Common myeloid progenitor, CD34-positive (primary cell): Measurements from ENCODE around the gene PCSK1N.
"Not testable (repeated sequence)": the region's sequence is repeated elsewhere in the genome, so short reads cannot be mapped to it uniquely, and the experiment has no call there.

Source experiments
- CTCF ChIA-PET: fragments of 350-600 bp; sonication (Branson Sonifier 250); formaldehyde crosslinking; loops from one replicate; lab custom pipeline; 2021; ENCODE audit warnings: antibody characterized with exemption; lab: Charles Lee
- POLR2A ChIA-PET: fragments of 350-600 bp; sonication (Branson Sonifier 250); formaldehyde crosslinking; loops from one replicate; lab custom pipeline; 2021; ENCODE audit warnings: antibody characterized with exemption; lab: Charles Lee
- DNase-seq, 3 donors: peaks; one replicate each; pipeline versions ENCODE4 v3.0.0 to v3.0.0-alpha.2; 2013
- H3K27ac ChIP-seq, 2 experiments: 1 replicate in 1 of 2; 2 replicates in 1 of 2; pipeline ENCODE4 v1.7.0; 2013; ENCODE audit warnings: inconsistent platforms in 2 of 2, low read length in 2 of 2, mild to moderate bottlenecking in 2 of 2, low read depth in 1 of 2, moderate library complexity in 1 of 2; ENCODE audit not compliant: severe bottlenecking in 2 of 2, insufficient read depth in 1 of 2, poor library complexity in 1 of 2
- H3K27me3 ChIP-seq, 5 experiments: replicated peaks in 2 of 5; 1 replicate in 3 of 5; 2 replicates in 2 of 5; pipeline versions ENCODE4 v1.6.1 to v1.7.0; 2013; ENCODE audit warnings: low read length in 4 of 5, mild to moderate bottlenecking in 2 of 5, moderate library complexity in 2 of 5, inconsistent platforms in 1 of 5; ENCODE audit not compliant: insufficient read depth in 5 of 5, control insufficient read depth in 4 of 5
- H3K36me3 ChIP-seq, 4 experiments: 1 replicate in 2 of 4; 2 replicates in 2 of 4; pipeline versions ENCODE4 v1.6.1 to v1.7.0; 2013; ENCODE audit warnings: low read length in 3 of 4, control low read depth in 1 of 4, mild to moderate bottlenecking in 1 of 4; ENCODE audit not compliant: control insufficient read depth in 4 of 4, insufficient read depth in 4 of 4
- H3K4me1 ChIP-seq, 4 experiments: 1 replicate in 3 of 4; 2 replicates in 1 of 4; pipeline versions ENCODE4 v1.6.1 to v1.7.1; 2013; ENCODE audit warnings: low read length in 3 of 4, mild to moderate bottlenecking in 3 of 4, control low read depth in 1 of 4, inconsistent platforms in 1 of 4, moderate library complexity in 1 of 4; ENCODE audit not compliant: control insufficient read depth in 4 of 4, insufficient read depth in 4 of 4; ENCODE audit errors: control extremely low read depth in 1 of 4
- H3K4me3 ChIP-seq, 7 experiments: 1 replicate in 4 of 7; 2 replicates in 3 of 7; pipeline versions ENCODE4 v1.5.1 to v1.7.0; 2013; ENCODE audit warnings: mild to moderate bottlenecking in 7 of 7, low read length in 6 of 7, moderate library complexity in 6 of 7, inconsistent platforms in 2 of 7, low read depth in 2 of 7, control low read depth in 1 of 7; ENCODE audit not compliant: insufficient read depth in 4 of 7, control insufficient read depth in 1 of 7; ENCODE audit errors: extremely low read depth in 1 of 7
- H3K9me3 ChIP-seq, 5 experiments: 1 replicate in 4 of 5; 2 replicates in 1 of 5; pipeline versions ENCODE4 v1.6.1 to v1.7.1; 2013; ENCODE audit warnings: low read length in 4 of 5, mild to moderate bottlenecking in 2 of 5, inconsistent platforms in 1 of 5, low read depth in 1 of 5, moderate library complexity in 1 of 5; ENCODE audit not compliant: control insufficient read depth in 4 of 5, insufficient read depth in 2 of 5; ENCODE audit errors: control extremely low read depth in 1 of 5
- WGBS: methylation state at CpG from one replicate; pipeline ENCODE4 v1.1.5; 2013; ENCODE audit not compliant: insufficient coverage; 5-methylcytosine and 5-hydroxymethylcytosine counted together

Gene PCSK1N

DNA sequence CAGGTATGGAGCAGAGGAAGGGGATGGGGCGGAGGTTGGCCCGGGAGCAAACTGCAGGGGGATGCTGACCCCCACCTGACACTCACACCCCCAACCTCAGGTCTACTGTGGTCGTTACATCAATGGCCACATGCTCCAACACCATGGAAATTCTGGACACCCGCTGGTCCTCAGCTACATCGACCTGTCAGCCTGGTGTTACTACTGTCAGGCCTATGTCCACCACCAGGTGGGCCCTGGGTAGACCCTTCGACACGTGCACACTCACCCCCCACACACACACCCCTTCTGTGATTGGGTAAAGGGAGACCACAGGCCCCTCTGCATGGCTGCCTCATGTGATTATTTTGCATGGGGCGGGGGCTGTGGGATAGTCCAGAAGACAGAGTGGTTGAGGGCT lies 11.3 kb downstream of the PCSK1N start:
- ChIA-PET POLR2A (no interaction called here), CTCF (no interaction called here)
- no peak overlapping the region for H3K4me3 ChIP-seq
- H3K27me3 ChIP-seq, result peaks cover 0 to 30% (median 8%) of the 10 kb centered on the region in 5 experiments
- no peak overlapping the region for H3K27ac ChIP-seq
- DNase-seq, result no peak
- peaks cover 0 to 9% (median 0%) of the 10 kb centered on the region in 5 experiments for H3K9me3 ChIP-seq
- H3K36me3 ChIP-seq, result peaks cover 2 to 49% (median 14%) of the 10 kb centered on the region in 4 experiments
- H3K4me1 ChIP-seq, result peaks cover 0 to 9% (median under 1%) of the 10 kb centered on the region in 4 experiments
- 92% methylated on average over 5 of the region's 8 CpGs for WGBS

DNA sequence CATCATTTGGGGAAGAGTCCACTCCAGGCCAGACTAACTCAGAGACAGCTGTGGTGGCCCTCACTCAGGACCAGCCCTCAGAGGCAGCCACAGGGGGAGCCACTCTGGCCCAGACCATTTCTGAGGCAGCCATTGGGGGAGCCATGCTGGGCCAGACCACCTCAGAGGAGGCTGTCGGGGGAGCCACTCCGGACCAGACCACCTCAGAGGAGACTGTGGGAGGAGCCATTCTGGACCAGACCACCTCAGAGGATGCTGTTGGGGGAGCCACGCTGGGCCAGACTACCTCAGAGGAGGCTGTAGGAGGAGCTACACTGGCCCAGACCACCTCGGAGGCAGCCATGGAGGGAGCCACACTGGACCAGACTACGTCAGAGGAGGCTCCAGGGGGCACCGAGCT lies 12.4 kb downstream of the PCSK1N start:
- Histone ChIP-seq H3K4me3 (no peak overlapping the region), H3K9me3 (peaks cover 0 to 9% (median 0%) of the 10 kb centered on the region in 5 experiments), H3K27ac (no peak overlapping the region), H3K36me3 (peaks cover 5 to 60% (median 20%) of the 10 kb centered on the region in 4 experiments), H3K4me1 (peaks cover 0 to 9% (median under 1%) of the 10 kb centered on the region in 4 experiments), H3K27me3 (peaks cover 0 to 25% (median 2%) of the 10 kb centered on the region in 5 experiments)
- no peak for DNase-seq
- 82% methylated on average over 3 of the region's 6 CpGs for WGBS
- POLR2A ChIA-PET, result no interaction called here
- CTCF ChIA-PET, result no interaction called here

DNA sequence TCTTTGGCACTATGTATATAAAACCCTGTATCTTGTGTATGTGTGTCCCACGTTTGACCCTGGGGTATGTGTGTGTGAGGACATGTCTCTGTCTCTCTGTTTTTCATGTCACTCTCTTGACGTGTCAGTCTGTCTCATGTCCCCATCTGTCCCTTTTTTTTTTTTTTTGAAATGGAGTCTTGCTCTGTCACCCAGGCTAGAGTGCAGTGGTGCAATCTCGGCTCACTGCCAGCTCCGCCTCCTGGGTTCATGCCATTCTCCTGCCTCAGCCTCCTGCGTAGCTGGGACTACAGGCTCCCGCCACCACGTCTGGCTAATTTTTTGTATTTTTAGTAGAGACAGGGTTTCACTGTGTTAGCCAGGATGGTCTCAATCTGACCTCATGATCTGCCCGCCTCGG lies 16.0 kb downstream of the PCSK1N start:
- H3K4me1 ChIP-seq, H3K9me3 ChIP-seq, DNase-seq, POLR2A ChIA-PET, H3K27ac ChIP-seq, H3K27me3 ChIP-seq, H3K4me3 ChIP-seq: not testable (repeated sequence)
- WGBS, result 87% methylated on average over 3 of the region's 9 CpGs
- H3K36me3 ChIP-seq, result peaks cover 5 to 70% (median 30%) of the 10 kb centered on the region in 4 experiments
- CTCF ChIA-PET, result interaction anchor here (0.6 kb wide), 1 partner anchor 234 kb away, joined by 4 read pairs; no protein-coding TSS in a partner anchor

DNA sequence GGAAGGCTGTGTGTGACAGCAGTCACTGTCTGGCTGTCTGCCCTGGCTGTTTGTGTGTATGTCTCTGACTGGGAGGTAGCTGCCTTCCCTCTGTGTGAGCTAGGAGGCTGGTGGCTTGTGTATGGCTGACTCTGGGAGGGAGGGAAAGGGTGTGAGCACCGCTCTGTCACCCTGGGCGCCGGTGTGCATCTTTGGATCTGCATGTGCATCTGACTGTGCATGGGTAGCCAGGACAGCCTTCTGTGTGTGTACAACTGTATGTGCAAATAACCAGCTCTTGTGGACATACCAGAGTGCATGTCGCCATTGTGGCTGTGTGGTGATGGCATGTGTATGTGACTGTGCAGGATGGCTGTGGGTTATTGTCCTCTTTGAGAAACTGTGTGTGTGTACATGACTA lies 16.5 kb downstream of the PCSK1N start:
- Histone ChIP-seq H3K4me3 (no peak overlapping the region), H3K27ac (no peak overlapping the region), H3K27me3 (no peaks in the 10 kb centered on the region), H3K9me3 (no peaks in the 10 kb centered on the region), H3K36me3 (peaks cover 2 to 68% (median 31%) of the 10 kb centered on the region in 4 experiments), H3K4me1 (peaks cover 0 to 2% (median 0%) of the 10 kb centered on the region in 4 experiments)
- no peak for DNase-seq
- 90% methylated on average over 4 of the region's 4 CpGs for WGBS
- ChIA-PET CTCF (interaction anchor here (0.6 kb wide), 1 partner anchor 234 kb away, joined by 4 read pairs; no protein-coding TSS in a partner anchor), POLR2A (no interaction called here)

DNA sequence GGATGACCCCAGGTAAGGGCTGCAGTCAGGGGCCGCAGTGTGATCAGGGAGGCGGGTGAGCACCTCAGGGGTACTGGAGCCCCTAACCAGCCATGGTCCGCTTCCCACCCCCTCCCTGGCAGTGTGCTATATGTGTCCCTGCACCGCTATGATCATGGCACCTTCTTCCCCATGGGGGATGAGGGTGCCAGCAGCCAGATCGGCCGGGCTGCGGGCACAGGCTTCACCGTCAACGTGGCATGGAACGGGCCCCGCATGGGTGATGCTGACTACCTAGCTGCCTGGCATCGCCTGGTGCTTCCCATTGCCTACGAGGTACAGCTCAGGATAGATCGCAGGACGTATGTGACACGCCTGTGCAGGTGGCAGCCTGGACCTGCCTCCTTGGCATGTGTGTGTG lies 17.3 kb downstream of the PCSK1N start:
- no peak overlapping the region for H3K27ac ChIP-seq
- no peaks in the 10 kb centered on the region for H3K27me3 ChIP-seq
- peaks cover 2 to 61% (median 26%) of the 10 kb centered on the region in 4 experiments for H3K36me3 ChIP-seq
- 95% methylated on average over 16 of the region's 16 CpGs for WGBS
- peaks cover 0 to 3% (median 0%) of the 10 kb centered on the region in 4 experiments for H3K4me1 ChIP-seq
- ChIA-PET CTCF (no interaction called here), POLR2A (no interaction called here)
- DNase-seq, result no peak
- H3K9me3 ChIP-seq, result no peaks in the 10 kb centered on the region
- no peak overlapping the region for H3K4me3 ChIP-seq

DNA sequence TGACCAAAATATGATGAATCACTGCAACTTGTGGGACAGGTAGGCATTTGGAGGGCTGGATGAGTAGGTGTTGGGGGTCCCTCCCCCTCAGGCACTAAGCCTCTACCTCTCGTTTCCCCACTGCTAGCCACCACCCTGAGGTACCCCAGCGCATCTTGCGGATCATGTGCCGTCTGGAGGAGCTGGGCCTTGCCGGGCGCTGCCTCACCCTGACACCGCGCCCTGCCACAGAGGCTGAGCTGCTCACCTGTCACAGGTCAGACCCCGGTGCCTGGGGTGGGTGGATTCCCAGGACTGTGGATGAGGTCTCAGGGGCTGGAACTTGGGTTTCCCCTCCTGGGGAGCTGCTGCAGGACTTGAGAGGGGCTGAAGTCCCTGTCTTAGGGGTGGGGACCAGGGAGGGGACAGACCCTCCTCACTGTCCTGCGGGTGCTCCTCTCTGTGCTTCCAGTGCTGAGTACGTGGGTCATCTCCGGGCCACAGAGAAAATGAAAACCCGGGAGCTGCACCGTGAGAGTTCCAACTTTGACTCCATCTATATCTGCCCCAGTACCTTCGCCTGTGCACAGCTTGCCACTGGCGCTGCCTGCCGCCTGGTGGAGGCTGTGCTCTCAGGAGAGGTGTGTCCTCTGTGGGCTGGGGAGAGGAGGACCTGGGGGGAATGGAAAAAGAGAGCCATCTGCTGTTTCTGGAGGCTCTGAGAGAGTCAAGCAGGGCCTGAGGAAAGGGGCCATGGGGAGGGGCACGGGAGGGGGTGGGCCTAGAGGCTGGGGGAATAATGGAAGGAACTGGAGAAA lies 19.2 kb downstream of the PCSK1N start:
- WGBS, result 89% methylated on average over 10 of the region's 18 CpGs
- DNase-seq, result no peak
- no peaks in the 10 kb centered on the region for H3K27me3 ChIP-seq
- peaks cover 0 to 50% (median 23%) of the 10 kb centered on the region in 4 experiments for H3K36me3 ChIP-seq
- H3K4me3 ChIP-seq, result no peak overlapping the region
- H3K27ac ChIP-seq, result no peak overlapping the region
- POLR2A ChIA-PET, result no interaction called here
- peaks cover 0 to 3% (median 0%) of the 10 kb centered on the region in 4 experiments for H3K4me1 ChIP-seq
- CTCF ChIA-PET, result interaction anchor here (1.2 kb wide), 1 partner anchor 10 kb away, joined by 3 read pairs; the partner anchor contains the start of gene ERAS
- no peaks in the 10 kb centered on the region for H3K9me3 ChIP-seq

DNA sequence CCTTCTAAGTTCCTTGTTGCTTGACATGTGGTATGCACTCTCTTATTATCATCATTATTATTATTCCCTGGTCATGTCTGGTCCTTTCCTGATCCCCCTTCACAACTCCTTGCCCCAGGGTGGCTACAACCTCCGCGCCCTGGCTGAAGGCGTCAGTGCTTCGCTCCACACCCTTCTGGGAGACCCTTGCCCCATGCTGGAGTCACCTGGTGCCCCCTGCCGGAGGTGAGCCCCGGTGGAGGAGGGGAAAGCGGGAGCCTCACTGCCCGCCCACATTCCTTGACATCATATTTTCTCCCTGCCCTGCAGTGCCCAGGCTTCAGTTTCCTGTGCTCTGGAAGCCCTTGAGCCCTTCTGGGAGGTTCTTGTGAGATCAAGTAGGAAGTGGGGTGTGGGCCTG lies 20.1 kb downstream of the PCSK1N start:
- H3K27me3 ChIP-seq, result no peaks in the 10 kb centered on the region
- H3K27ac ChIP-seq, result no peak overlapping the region
- POLR2A ChIA-PET, result no interaction called here
- H3K4me1 ChIP-seq, result peaks cover 0 to 3% (median 0%) of the 10 kb centered on the region in 4 experiments
- H3K9me3 ChIP-seq, result no peaks in the 10 kb centered on the region
- 96% methylated on average over 4 of the region's 8 CpGs for WGBS
- CTCF ChIA-PET, result no interaction called here
- H3K36me3 ChIP-seq, result peaks cover 0 to 45% (median 23%) of the 10 kb centered on the region in 4 experiments
- H3K4me3 ChIP-seq, result no peak overlapping the region
- no peak for DNase-seq
